HG03457 (cell line): ENCODE results near the gene ACBD4.

ENCODE experiments used
- ATAC-seq: cut with Tn5 transposase; IDR thresholded peaks from one replicate; pipeline ENCODE4 v1.9.1; 2021; ENCODE audit warnings: moderate number of reproducible peaks; ENCODE audit not compliant: unreplicated experiment

ACBD4 gene

GRCh38 chr17:45177563-45177962 lies 42.1 kb downstream of the ACBD4 start:
- no peak for ATAC-seq

- no peak for ATAC-seq
Observed at GRCh38 chr17:45184144-45184543, 48.7 kb downstream of the ACBD4 start.

GRCh38 chr17:45186801-45187354 lies 51.4 kb downstream of the ACBD4 start:
- ATAC-seq: no peak

- no peak for ATAC-seq
Observed at GRCh38 chr17:45189009-45189408, 53.5 kb downstream of the ACBD4 start.

GRCh38 chr17:45190503-45191255 lies 55.2 kb downstream of the ACBD4 start:
- no peak for ATAC-seq
